DMS 273 treated with DMSO at 0.1 percent for 48 hours (cell line): ENCODE measurements around the gene FLNB.
"Not testable (repeated sequence)": the region's sequence is repeated elsewhere in the genome, so short reads cannot be mapped to it uniquely, and the experiment has no call there.

Experiments
- DNase-seq: peaks from one replicate; lab custom pipeline; 2025; lab: John Stamatoyannopoulos, UW

The FLNB gene

DNA sequence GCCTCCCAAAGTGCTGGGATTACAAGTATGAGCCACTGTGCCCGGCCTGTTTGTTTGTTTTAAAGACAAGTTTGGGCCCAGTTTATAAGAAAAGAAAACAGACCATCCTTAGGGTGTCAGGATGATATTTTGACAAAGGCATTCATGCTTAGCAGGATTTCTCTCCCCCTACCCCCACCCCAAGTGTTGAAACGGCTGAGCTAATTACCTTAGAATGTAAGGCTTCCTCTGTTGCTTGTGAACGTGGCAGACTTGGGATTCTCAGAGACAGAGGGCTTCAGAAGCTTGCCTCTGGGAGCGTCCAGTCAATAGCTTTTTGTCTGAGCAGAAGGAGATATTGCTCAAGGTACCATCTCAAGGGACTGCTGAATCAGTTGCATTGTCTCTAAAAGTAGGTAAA is 24.0 kb downstream of the FLNB start:
- DNase-seq: no peak

DNA sequence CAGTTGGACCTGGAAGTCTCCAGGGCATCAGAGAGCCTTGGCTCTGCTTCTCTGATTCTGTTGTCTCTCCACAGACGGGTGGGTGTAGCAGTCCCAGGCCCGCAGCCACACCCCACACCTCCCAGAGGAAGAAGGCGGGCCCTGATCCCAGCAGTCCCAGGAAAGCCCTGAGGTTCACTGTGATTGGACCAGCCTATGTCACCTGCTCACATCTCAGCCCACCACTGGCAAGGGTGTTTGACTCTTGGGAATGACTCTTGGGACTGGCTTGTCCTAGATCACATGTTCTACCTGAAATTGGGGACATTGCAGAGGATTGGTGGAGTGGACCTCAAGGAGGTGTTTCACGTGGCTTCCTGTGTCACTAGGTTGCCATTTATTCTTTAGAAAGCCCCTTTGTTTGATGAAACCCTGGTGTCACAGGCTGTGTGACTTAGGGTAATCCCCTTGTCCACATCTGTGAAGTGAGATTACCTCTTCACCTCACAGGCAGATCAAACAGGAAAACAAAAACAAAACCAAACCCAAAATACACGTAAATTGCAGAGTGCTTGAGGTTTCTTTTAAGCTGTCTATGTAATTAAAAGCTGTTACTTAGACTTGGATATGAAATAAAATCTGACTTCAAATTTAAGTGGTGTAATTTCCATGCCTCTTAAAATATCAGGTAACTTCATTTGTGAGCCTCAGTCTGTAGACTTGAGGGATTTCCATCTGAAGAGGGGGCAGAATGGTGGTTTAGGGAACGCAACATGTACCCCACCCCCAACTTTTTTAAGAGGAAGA is 26.7 kb downstream of the FLNB start:
- no peak for DNase-seq

- DNase-seq: no peak
Observed at GRCh38 chr3:58035524-58036255, 27.5 kb downstream of the FLNB start.

GRCh38 chr3:58036293-58037032 is 28.2 kb downstream of the FLNB start:
- no peak for DNase-seq

DNA sequence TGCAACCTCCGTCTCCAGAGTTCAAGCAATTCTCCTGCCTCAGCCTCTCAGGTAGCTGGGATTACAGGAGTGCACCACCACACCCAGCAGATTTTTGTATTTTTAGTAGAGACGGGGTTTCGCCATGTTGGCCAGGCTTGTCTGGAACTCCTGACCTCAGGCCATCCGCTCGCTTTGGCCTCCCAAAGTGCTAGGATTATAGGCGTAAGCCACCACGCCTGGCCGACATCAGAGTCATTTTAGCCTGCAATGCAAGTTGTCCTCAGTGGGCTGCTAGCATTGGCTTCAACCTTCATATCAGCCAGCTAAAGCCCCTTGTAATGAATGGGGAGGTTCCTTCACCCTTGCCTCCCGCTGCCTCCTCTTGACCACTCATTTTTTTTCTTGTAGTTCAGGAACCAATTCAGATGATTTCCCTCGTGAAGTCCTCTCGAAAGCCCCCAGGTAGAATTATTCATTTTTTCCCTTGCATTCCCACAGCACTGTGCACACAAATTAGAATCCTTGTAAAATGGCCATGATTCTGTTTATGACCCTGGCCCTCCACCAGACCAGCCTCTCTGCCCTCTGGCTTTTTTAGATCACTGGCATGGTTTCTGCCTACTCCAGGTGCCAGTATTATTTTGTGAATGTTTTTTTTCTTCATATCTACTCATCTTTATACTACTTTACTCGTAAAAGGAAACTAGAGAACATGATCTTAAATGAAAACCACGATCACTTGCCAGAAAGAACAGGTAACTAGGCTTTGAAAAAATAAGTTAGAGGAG is 29.1 kb downstream of the FLNB start:
- no peak for DNase-seq

DNA sequence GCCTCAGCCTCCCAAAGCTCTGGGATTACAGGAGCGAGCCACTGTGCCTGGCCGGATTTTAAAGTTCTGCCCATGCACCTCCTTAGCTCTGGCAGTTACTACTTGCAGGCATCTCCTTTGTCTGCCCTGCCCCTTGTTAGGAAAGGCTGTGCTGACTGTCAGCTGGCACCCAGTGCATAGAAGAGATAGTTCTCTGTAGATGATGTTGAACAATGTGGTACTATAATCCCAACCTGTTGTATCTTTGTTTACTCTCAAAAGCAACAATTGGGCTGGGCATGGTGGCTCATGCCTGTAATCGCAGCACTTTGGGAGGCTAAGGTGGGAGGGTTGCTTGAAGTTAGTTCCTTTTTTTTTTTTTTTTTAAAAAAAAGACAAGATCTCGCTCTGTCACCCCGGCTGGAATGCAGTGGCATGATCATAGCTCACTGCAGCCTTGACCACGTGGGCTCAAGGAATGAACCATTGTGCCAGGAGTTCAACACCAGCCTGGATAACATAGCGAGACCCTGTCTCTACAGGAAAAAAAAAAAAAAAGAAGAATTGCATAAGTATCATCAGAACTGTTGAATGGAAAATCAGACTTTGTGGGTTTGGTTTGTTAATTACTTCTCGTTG is 30.6 kb downstream of the FLNB start:
- no peak for DNase-seq

DNA sequence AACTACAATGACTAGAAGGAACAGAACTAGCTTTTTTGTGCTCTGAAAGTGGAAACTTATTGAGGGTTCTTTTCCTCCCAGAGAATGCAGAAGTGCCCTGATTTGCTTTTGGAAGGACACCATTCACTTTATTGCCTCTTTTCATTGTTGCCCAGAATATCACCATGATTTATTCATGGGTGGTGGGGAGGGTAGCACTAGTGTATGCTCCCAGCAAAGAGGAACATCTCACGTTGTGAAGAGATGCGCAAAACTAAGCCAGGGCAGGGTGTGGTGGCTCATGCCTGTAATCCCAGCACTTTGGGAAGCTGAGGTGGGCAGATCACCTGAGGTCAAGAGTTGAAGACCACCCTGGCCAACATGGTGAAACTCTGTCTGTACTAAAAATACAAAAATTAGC is 31.4 kb downstream of the FLNB start:
- DNase-seq: no peak

DNA sequence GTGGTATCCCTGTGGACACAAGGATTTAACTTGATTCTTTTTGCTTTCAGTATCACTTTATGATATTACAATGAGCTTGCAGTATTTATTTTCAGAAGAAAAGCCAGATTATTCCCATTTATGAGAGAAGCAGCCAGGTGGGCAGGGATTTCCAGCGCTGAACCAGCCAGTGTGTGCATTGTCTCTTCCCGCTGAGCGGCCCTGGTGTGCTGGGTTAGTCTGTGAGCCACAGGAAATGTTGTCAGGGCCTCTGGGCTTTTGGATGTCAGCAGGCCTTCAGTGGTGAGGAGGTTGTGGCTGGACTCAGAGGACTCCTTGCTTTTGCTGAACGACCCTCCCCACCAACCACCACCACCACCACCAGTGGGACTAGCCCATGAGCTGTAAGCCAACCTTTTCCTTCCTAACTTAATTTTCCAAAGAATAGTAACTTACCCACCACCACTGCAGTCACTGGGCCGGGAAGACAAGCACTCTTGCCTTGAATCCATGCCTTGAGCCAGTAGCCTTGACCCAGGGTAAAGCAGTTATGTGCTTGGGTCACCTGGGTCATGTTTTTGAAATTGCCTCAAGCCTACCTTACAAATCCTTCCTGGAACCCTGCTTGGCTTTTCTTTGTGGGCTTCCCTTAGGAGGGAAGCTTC is 33.1 kb downstream of the FLNB start:
- no peak for DNase-seq

GRCh38 chr3:58041826-58042324 is 33.7 kb downstream of the FLNB start:
- no peak for DNase-seq

DNA sequence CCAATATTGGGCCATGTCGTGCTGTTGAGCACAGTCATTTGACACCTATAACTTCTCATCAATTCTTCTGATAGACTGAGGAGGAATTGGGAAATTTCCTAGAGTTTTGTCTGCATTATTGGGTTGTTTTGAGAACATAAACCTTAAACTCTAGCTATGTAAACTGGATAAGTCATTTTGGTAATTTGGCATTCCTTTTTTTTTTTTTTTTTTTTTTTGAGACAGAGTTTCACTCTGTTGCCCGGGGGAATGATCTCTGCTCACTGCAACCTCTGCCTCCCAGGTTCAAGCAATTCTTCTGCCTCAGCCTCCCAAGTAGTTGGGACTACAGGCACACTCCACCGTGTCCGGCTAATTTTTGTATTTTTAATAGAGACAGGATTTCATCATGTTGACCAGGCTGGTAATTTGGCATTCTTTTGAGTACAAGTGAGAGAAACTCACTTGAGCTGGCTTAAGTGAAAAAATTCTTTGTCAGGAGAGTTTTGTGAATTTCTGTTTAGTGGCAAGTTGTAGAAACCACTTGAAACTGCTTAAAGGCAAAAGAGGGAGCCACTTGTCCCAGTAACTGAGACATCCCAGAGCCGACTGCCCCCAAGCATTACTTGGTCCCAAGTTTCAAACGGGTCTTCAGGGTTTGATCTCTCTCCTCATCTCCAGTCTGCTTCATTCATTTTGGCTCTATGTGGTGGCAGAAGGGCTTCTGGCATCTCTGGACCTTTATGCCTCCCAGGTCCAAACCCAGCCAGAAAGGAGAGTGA is 34.9 kb downstream of the FLNB start:
- no peak for DNase-seq

DNA sequence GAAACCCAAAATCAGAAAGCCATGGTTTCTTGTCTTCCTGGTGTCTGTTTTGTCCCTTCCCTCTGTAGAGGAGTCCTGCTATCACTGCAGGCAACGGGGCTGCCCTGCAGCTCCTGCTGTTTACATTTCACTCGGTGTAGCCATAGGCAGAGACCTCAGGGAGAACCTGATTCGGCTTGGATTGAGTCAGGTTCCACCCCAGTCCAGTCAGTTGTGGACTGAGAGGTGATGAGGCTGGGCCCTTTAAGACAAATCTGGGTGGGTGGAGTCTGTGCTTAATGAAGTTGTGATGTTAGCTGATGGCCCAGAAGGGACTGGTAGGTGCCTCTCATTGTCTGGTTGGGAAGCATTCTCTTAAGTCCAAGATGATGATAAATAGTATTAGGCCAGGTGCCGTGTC is 35.7 kb downstream of the FLNB start:
- DNase-seq: no peak

- DNase-seq: no peak
Observed at GRCh38 chr3:58044691-58045483, 36.7 kb downstream of the FLNB start.

DNA sequence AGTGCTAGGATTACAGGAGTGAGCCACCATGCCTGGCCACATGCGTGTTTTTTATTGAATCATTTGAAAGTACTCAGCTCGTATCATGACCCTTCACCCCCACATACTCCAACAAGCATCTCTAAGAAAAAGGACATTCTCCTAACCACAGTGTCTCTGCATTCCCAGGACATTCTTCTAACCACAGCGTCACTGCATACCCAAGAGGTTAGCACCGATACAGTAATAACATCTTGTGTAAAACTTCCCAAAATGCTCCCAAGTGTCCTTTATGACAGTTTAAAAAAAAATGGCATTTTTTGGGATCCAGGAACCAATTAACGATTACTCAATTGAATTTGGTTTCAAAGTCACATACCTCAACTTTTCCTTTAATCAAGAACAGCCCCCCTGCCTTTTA is 39.6 kb downstream of the FLNB start:
- DNase-seq: no peak

DNA sequence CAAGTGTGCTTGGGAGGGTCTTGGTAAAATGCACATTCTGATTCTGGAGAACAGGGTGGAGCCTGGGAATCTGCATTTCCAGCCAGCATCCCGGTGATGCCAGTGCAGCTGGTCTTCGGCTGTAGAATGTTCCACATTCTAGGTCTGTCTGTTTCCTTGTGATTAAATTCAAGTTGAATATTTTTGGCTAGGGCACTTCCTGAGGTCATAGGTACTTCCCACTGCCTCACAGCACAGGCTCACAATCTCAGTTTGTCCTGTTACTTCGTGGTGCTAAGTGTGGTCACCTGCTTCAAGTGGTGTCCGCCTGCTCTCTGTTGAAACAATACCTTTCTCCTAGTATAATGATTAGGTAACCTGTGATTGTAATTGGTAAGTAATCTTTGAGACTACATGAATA is 40.1 kb downstream of the FLNB start:
- no peak for DNase-seq

DNA sequence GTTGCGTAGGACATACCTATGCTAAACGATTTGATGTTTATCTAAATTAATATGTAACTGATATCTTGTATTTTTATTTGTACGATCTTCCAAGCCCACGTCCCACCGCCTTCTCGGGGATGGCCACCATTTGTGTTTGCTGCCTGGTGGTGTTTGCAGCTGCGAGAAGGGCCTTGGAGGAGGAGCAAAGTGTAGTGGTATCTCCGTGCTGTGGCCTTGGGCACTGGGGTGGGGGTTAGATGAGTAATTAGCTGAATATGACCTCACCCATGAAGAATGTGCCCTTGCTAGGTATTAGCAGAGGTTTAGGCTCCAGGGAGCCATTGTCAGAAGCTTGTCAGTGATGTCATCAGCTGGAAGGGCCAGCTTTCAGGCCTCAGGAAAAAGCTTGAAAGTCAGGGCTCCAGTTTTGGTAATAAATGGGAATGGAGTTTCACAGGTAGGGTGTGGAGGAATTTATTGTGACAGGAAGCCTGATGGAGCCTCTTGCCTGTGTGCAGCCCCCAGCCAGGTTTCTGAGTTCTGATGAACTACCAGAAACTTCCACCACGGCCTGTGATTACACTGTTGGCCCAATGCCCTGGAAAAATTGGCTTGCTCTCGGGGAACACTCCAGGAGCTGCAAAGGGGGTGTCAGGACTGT is 41.0 kb downstream of the FLNB start:
- DNase-seq: no peak

- no peak for DNase-seq
Observed at GRCh38 chr3:58051196-58051595, 43.0 kb downstream of the FLNB start.

DNA sequence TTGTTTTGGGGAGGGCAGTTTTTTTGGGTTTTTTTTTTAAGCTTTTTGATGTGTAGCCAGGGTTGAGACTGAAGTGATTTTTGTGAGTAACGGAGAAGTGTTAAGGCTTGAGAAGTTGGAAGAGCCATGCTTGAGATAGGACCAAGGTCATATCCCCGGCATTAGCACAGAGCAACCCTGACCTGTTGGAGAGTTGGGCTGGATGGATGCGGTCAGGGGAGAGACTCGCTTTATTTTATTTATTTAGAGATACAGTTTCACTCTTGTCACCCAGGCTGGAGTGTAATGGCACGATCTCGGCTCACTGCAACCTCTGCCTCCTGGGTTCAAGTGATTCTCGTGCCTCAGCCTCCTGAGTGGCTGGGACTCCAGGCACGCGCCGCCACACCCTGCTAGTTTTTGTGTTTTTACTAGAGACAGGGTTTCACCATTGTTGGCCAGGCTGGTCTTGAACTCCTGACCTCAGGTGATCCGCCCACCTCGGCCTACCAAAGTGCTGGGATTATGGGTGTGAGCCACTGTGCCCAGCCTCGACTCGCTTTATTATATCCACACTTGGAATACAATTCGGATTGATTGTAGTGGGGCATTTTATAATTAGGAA is 43.5 kb downstream of the FLNB start:
- not testable (repeated sequence) for DNase-seq
